AML-193 (cell line): ENCODE data around the gene MYO1E.

Source experiments
- DNase-seq, 2 experiments: peaks; one replicate each; lab custom pipeline; 2025; lab: John Stamatoyannopoulos, UW

MYO1E gene

GRCh38 chr15:59229453-59229852 is 143.2 kb downstream of the MYO1E start:
- no peak for DNase-seq

GRCh38 chr15:59229015-59229414 is 143.7 kb downstream of the MYO1E start:
- no peak for DNase-seq

DNA sequence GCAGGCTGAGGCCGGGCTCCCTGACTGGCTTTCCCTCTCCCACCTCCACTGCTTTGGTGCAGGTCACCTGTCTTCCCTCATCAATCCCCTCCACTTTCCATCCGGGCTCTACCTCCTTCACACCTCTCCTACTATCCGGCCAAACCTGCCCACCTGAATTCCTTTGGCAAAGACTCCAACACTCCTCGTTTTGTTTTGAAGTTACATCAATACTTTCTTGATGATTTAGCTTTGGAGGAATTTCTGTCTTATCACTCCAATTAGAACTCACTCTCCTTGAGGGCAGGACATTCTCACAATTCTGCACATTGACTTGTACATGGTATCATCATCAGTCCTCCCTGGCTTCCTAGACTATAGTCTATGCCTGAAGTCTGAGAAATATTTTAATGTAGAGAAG is 145.7 kb downstream of the MYO1E start:
- no peak for DNase-seq

- DNase-seq: no peak
Measured at GRCh38 chr15:59224474-59224873, 148.2 kb downstream of the MYO1E start.

DNA sequence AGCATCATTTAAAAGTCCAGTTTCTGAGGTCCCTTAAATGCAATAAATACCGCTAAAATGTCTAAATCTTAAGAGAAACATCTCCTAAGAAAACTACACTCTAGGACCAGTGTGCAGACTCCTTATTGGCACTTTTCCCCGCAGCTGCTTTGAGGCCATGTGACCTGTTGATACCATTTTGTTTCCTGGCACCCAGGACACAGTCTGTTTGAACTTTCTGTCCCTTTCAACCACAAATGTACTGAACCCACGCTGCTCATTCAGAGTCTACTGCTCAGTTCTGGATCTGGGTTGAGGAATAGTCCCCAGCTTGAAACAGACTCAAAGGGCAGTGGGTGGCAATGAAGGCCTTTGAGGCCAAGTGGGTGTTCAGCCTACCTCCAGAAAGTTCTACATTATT is 148.9 kb downstream of the MYO1E start:
- no peak for DNase-seq

GRCh38 chr15:59222906-59223550 is 149.6 kb downstream of the MYO1E start:
- DNase-seq: no peak

DNA sequence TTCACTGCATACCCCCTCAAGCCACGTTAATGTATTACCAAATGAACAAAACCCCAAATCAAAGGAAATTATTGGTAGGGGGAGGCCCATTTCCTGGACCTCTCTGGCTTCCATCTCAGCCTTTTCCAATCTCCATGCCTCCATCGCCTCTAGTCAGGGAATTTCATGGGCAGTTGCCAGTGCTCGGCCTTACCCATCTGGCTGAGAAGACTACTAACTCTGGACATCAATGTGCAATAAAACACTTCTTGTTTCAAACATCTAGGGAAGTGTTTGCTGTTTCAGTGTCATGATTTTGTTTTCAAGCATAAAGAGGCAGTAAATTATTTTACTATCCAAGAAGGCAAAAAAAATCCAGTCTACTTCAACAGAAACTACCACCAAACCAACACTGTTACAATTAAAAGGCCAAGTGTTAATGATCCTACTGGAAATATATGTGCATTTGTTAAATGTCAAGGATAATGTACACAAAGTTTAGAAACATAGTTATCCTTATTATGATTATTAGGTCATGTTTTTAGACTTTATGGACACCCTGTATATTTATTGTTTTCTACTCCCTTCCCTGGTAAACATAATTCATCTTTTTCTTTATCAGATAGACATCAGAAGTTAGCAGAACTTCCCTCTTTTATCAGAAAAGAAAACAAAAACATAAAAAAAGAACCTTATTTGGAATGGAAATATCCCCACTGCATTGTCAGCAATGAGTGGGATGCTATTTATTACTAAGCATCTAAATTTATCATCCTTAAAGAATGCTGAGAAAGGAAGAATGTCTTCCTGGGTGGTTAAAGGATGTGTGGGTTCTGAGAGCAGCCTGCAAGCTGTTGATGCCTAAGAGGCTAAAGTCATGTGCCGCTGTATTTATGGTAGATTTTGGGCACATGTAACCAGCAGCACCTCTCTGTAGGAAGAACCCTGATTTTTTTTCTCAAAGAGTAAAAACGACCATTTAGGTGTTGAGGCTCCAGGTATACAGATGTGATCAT is 150.9 kb downstream of the MYO1E start:
- DNase-seq: no peak

DNA sequence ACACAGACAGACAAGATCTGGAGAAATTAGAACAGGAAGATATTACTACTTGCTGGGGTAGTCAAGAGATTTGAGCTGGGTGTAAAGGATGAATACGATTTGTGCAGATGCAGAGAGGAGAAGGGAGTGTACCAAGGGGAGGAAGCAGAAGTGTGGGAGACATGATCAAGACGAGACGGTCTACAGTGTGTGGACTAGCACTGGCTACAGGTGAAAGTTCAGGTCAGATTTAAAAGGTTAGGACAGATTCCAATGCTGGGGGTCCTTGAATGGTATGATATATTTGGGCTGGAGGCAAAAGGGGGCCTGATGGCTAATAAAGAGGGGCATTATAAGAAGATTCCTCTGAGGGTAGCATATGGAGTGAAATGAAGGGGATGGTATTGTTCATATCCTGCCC is 154.0 kb downstream of the MYO1E start:
- DNase-seq: no peak

DNA sequence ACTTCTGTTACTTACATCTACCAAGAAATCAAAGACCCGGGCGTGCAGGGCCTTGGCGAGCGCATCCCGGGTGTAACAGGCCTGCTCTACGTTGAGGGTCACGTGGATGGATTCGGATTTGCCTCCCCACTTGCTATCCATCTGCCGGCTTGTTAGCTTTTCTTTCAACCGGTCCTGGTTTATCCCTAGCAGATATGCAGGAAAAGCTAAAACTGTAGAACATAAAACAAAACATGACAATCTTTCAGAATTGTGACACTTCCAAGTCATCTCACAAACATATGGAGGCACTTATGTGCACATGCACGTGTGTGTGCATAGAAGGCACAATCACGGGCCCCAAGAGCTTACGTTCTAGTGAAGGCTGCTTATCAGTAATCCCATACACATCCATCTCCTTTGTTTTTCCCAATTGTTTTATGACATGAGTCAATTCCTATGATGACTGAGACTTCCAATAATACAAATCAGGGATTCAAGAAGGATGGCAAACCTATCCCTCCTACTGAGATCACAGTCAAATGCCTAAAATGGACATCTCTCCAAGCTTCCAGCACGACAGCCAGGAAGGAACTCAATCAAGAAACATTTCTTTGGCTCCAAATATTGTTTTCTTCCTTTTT is 154.7 kb downstream of the MYO1E start:
- DNase-seq: no peak

DNA sequence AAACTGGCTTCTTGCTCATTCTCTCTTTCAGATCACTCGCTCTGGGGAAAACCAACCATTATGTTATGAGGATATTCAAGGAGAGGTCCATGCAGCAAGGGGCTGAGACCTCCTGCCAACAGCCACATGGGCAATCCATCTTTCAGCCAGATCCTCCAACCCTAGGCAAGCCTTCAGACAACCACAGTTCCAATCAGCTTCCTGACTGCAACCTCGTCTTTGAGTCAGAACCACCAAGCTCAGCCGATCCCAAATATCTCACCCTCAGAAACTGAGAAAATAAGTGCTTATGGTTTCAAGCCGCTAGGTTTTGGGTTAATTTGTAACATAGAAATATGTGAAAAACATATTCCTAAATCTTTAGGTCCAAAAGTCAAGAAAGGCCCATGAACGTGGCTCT is 155.8 kb downstream of the MYO1E start:
- DNase-seq: no peak

- DNase-seq: no peak
Measured at GRCh38 chr15:59210186-59210585, 162.5 kb downstream of the MYO1E start.

DNA sequence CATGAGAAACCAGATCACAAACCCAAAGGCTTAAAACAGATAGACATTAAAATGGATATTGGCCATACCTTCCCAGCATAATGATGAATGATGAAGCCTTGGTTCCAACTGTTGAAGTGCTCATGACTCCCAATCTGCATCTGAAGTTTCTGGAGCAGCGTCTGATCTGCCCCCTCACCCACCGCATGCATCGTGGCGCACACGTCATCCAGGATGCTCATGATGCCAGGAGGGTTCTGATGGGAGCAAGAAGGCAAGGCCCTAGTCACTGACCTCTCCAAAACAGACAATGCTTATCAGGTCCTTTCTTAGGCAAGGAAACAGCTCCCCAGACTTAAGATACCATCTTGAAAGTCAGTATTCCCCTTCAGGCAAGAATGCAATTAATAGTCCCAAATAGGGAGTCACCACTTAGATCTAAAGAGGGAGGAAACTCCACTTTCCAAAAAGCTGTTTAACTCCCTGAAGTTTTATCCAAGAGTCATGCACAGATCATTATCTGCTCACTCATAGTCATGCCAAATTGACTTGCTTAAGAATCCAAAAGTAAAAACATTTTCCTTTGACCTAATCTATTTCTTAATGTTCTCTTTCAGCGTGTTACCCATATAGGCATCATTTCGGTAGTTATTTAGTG is 163.9 kb downstream of the MYO1E start:
- no peak for DNase-seq

GRCh38 chr15:59206623-59207183 is 166.0 kb downstream of the MYO1E start, which contains the start of gene LDHAL6B:
Gene LDHAL6B (plus strand): TSS chr15:59206843. CDS start chr15:59206941, 98 bp downstream.
- DNase-seq: no peak

- DNase-seq: no peak
Measured at GRCh38 chr15:59205839-59206622, 166.6 kb downstream of the MYO1E start.

DNA sequence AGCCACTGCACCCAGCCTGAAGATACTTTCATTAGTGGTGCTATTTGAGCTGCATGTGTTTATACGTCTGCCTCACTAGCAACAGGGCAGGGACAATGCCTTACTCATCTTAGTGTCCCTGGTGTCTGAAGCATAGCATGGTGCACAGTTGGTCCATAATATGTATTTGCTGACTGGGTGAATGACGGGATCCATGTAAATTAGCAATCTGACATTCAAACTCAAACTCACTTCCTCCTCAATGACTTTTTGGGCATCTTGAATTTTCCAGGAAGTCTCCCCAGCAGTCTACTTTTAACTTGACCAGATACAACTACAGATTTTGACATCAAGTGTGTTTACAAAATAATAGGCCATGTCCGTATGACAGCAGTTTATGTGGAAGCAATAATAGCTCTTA is 169.0 kb downstream of the MYO1E start:
- DNase-seq: no peak

DNA sequence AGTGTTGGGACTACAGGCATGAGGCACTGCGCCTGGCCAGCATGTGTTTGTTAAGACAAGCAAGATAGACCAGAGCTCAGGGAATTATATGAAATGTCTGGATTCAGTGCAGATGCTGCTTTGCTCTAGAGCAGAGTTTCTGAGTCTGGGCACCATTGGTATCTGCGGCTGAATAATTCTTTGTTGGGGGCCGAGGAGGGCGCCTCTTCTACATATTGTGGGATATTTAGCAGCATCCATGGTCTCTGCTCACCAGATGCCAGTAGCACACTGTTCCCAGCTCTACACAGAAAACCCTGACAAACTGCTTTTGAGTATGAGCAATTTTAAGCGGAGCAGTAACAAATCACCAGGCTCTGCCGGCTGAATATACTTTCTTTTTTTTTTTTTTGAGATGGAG is 169.7 kb downstream of the MYO1E start:
- no peak for DNase-seq

- DNase-seq: no peak
Measured at GRCh38 chr15:59200560-59200959, 172.1 kb downstream of the MYO1E start.

DNA sequence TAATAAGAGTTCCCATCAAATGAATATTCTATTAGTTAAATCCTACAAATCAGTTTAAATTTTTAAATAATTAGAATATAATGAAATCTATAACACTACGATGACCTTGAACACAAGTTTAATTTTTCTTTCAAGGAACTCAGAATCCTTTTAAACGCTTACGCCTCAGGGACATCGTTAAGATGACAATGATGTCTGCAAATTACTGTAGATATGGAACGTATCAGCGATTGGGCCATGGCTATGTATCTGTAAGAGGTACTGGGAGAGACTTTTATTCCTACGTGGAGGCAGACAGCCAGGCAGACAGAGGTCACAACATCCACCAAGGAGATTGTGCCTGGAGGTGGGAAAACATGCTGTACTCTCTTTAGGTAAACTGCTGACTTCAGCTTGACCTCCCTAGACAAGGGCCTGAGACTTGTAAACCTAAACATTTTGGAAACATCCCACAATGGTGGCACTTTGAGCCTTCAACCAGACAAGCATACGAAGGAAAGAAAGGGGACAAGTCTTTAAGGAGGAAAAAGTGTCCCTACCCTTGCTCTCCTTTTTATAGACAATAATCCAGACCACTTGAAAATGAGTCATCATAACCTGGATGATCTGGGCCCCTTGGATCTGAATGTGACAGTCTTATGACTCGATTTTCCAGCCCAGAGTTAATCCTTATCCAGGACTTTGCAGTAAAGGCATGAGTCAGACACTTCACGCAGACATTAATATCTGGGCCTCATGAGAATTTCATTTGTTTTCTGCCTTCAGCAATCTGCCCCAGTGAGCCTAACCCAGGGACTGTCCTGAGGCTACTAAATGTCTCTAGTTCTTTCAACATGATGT is 172.8 kb downstream of the MYO1E start:
- DNase-seq: no peak

DNA sequence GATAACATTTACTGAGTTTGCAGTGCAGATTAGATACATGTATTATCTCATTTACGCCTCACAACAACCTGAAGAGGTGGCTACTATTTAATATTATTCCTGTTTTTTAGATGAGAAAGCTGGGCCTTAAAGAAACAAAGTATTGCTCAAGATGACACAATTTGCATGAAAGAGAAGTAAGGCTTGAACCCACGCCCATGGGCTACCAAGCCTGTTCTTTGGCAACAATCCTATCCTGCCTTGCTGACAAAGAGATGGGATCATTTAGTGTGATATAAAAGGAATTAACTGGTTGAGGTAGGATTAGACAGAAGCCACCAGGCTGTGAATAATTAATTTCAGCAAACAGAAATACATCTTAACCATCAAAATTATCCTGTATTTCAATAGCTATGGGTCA is 175.2 kb downstream of the MYO1E start:
- no peak for DNase-seq

- DNase-seq: no peak
Measured at GRCh38 chr15:59196416-59196815, 176.3 kb downstream of the MYO1E start.
